Mesothelial cell of epicardium (in vitro differentiated cells): Measurements from ENCODE around the gene SMYD4. TPM values are rescaled to one million over a fixed set of nuclear protein-coding genes. Genes with fewer than 3 reads are reported as not detected.
"Not testable (repeated sequence)": the region's sequence is repeated elsewhere in the genome, so short reads cannot be mapped to it uniquely, and the experiment has no call there.

Experiments used
- DNase-seq, 2 experiments: peaks; one replicate each; pipeline ENCODE4 v3.0.0; 2021; ENCODE audit warnings: low spot score in 2 of 2; ENCODE audit not compliant: unreplicated experiment in 2 of 2
- H3K27ac Mint-ChIP-seq: 2 replicates; pipeline ENCODE4 v1.8.0; 2021; ENCODE audit warnings: mixed read lengths
- H3K27me3 Mint-ChIP-seq: 2 replicates; pipeline ENCODE4 v1.8.0; 2021; ENCODE audit warnings: low read depth, mixed read lengths
- H3K36me3 Mint-ChIP-seq: 2 replicates; pipeline ENCODE4 v1.8.0; 2021; ENCODE audit warnings: mixed read lengths
- H3K4me1 Mint-ChIP-seq: 2 replicates; pipeline ENCODE4 v1.8.0; 2021; ENCODE audit warnings: mixed read lengths
- H3K4me3 Mint-ChIP-seq: 2 replicates; pipeline ENCODE4 v1.8.0; 2021; ENCODE audit warnings: mild to moderate bottlenecking, moderate library complexity, mixed read lengths
- H3K9me3 Mint-ChIP-seq: 2 replicates; pipeline ENCODE4 v1.8.0; 2021; ENCODE audit warnings: mixed read lengths
- CTCF ChIP-seq: fragments of 200-600 bp; sonication (generic); IDR thresholded peaks from one replicate; pipeline ENCODE4 v1.5.0; 2021; ENCODE audit warnings: antibody characterized with exemption; ENCODE audit not compliant: unreplicated experiment
- total RNA-seq: library from RNA; stranded (reverse); gene quantifications from 3 replicates; pipeline ENCODE4 v1.2.1, GENCODE V29; 2021

Gene SMYD4
- total RNA-seq, 1 donor from 2014 or later: 24.9 TPM

DNA sequence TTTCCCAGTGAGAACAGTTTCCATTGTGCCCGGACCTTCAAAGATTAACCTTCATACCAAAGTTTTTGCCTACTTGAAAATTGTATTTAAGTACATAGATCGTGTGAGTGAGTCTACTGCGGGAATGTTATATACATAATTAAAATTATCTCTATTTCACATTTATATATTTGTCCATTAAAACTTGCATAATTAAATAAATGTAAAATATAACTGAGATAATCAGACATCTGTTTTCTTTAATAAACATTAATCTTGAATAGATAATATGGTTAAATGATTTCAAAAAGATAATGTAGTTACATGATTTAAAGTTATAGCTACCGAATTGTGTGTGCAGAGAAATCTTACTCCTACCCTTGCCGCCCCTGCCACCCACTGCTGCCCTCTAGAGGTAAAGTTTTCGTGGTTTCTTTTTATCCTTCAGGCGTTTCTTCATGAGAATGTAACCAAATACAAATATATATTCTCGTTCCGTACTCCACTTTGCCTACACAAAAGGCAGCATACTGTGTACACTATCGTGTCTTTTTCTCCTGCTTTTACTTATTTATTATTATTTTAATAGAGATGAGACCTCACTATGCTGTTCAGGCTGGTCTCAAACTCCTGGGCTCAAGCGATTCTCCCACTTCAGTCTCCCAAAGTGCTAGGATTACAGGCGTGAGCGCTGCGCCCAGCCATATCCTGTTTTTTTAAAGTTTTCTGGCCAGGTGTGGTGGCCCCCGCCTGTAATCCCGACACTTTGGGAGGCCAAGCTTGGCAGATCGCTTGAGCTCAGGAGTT lies 35.7 kb upstream of the SMYD4 start:
- no peak for TF ChIP-seq CTCF
- Mint-ChIP-seq H3K9me3 (no peaks in the 10 kb centered on the region), H3K27ac (no peak overlapping the region), H3K4me3 (no peak overlapping the region), H3K27me3 (no peaks in the 10 kb centered on the region), H3K36me3 (peaks cover 8% of the 10 kb centered on the region), H3K4me1 (no peaks in the 10 kb centered on the region)
- no peak for DNase-seq

- Mint-ChIP-seq H3K36me3 (peaks cover 6% of the 10 kb centered on the region), H3K9me3 (no peaks in the 10 kb centered on the region), H3K4me3 (no peak overlapping the region), H3K27me3 (no peaks in the 10 kb centered on the region), H3K4me1 (no peaks in the 10 kb centered on the region), H3K27ac (no peak overlapping the region)
- no peak for DNase-seq
- TF ChIP-seq CTCF: no peak
Measured at GRCh38 chr17:1861391-1862010, 31.8 kb upstream of the SMYD4 start.

GRCh38 chr17:1860978-1861377 lies 31.3 kb upstream of the SMYD4 start:
- Mint-ChIP-seq H3K27me3 (no peaks in the 10 kb centered on the region), H3K4me3 (no peak overlapping the region), H3K27ac (no peak overlapping the region), H3K4me1 (no peaks in the 10 kb centered on the region), H3K36me3 (peaks cover 6% of the 10 kb centered on the region), H3K9me3 (no peaks in the 10 kb centered on the region)
- TF ChIP-seq CTCF: no peak
- DNase-seq: no peak

DNA sequence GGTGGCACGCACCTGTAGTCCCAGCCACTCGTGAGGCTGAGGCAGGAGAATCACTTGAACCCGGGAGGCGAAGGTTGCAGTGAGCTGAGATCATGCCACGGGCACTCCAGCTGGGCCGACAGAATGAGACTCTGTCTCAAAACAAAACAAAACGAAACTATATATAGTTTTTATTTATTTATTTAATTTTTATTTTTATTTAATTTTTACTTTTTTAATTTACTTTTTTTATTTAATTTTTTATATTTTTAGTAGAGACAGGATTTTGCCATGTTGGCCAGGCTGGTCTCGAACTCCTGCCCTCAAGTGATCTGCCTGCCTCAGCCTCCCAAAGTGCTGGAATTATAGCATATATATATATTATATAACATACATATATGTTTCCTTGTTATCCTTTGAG lies 26.8 kb upstream of the SMYD4 start:
- H3K9me3 Mint-ChIP-seq, H3K4me1 Mint-ChIP-seq, DNase-seq, H3K27me3 Mint-ChIP-seq, H3K27ac Mint-ChIP-seq, H3K4me3 Mint-ChIP-seq: not testable (repeated sequence)
- H3K36me3 Mint-ChIP-seq: peaks cover 22% of the 10 kb centered on the region

DNA sequence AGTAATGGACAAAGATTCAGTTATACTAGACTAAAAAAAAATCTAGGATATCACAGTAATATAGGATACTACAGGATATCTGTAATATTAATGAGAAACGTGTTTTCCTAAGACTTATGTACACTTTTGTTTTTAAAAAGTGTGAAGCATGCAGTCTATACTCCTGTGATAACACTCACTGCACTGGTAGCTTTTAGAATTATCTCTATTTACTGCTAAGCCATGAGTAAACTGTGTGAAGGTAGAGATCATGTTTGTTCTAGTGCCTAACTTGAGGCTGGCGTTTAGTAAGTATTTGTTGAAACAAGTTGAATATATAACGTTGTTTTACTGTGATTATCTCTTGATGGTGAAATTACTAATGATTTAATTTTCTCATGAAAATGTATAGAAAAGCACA lies 24.0 kb upstream of the SMYD4 start:
- H3K9me3 Mint-ChIP-seq: no peaks in the 10 kb centered on the region
- H3K4me1 Mint-ChIP-seq: no peaks in the 10 kb centered on the region
- H3K4me3 Mint-ChIP-seq: no peak overlapping the region
- no peaks in the 10 kb centered on the region for H3K27me3 Mint-ChIP-seq
- H3K36me3 Mint-ChIP-seq: peaks cover 29% of the 10 kb centered on the region
- H3K27ac Mint-ChIP-seq: no peak overlapping the region
- TF ChIP-seq CTCF: no peak
- no peak for DNase-seq

DNA sequence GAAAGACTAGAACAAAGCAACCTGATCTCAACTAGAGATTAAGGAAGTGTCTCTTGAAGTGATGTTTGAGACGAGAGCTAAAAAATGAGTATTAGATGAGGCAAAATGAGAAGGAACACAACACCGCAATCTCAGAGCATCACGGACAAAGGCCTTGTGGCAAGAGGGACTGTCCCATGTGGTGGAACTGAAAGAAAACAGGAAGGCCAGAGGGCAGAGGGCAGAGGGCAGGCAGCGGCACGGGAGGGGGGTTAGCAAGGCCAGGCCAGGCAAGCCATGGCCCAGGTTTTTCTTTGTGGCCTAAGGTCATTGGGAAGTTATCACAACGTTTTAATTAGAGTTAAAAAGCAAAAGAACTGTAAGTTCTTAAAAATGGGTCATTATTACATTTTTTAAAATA lies 22.6 kb upstream of the SMYD4 start:
- H3K27ac Mint-ChIP-seq: no peak overlapping the region
- H3K4me3 Mint-ChIP-seq: no peak overlapping the region
- H3K36me3 Mint-ChIP-seq: peaks cover 34% of the 10 kb centered on the region
- TF ChIP-seq CTCF: no peak
- no peak for DNase-seq
- H3K4me1 Mint-ChIP-seq: no peaks in the 10 kb centered on the region
- no peaks in the 10 kb centered on the region for H3K9me3 Mint-ChIP-seq
- H3K27me3 Mint-ChIP-seq: no peaks in the 10 kb centered on the region
